NCI-H1694 treated with DMSO at 0.1 percent for 48 hours (cell line): Measurements from ENCODE around the gene HEMGN.

Source experiments
- DNase-seq: peaks from one replicate; lab custom pipeline; 2025; lab: John Stamatoyannopoulos, UW

Gene HEMGN

GRCh38 chr9:97930972-97931371, 7.0 kb downstream of the HEMGN start:
- no peak for DNase-seq

GRCh38 chr9:97928986-97929604, 8.9 kb downstream of the HEMGN start:
- DNase-seq, result no peak

- DNase-seq, result no peak
Measured at GRCh38 chr9:97925497-97926334, 12.3 kb downstream of the HEMGN start.

GRCh38 chr9:97924386-97924785, 13.6 kb downstream of the HEMGN start:
- no peak for DNase-seq

- peak; percentile 92 for DNase-seq
Measured at GRCh38 chr9:97923529-97924108, 14.4 kb downstream of the HEMGN start.

GRCh38 chr9:97921959-97922724, 15.8 kb downstream of the HEMGN start, which contains the start of gene TRMO:
Gene TRMO, minus strand, starts transcription at chr9:97922500. Its CDS starts 7 bp downstream, at chr9:97922493.
- peak; percentile 93 for DNase-seq

- DNase-seq, result no peak
Measured at GRCh38 chr9:97919217-97919813, 18.7 kb downstream of the HEMGN start.

- DNase-seq, result no peak
Measured at GRCh38 chr9:97918611-97919010, 19.4 kb downstream of the HEMGN start.

- DNase-seq, result no peak
Measured at GRCh38 chr9:97911970-97912369, 26.0 kb downstream of the HEMGN start.

- DNase-seq, result no peak
Measured at GRCh38 chr9:97911528-97911927, 26.4 kb downstream of the HEMGN start.

GRCh38 chr9:97910357-97910756, 27.6 kb downstream of the HEMGN start:
- DNase-seq, result no peak

GRCh38 chr9:97908705-97909104, 29.3 kb downstream of the HEMGN start:
- DNase-seq, result no peak

GRCh38 chr9:97907632-97908031, 30.3 kb downstream of the HEMGN start:
- DNase-seq, result no peak

GRCh38 chr9:97907046-97907445, 30.9 kb downstream of the HEMGN start:
- DNase-seq, result no peak

GRCh38 chr9:97906236-97906831, 31.6 kb downstream of the HEMGN start:
- DNase-seq, result no peak

GRCh38 chr9:97905228-97905627, 32.7 kb downstream of the HEMGN start:
- DNase-seq, result no peak

- DNase-seq, result no peak
Measured at GRCh38 chr9:97904725-97905124, 33.2 kb downstream of the HEMGN start.

GRCh38 chr9:97903177-97903576, 34.8 kb downstream of the HEMGN start:
- DNase-seq, result no peak

- DNase-seq, result peak; percentile 46
Measured at GRCh38 chr9:97900738-97901565, 37.0 kb downstream of the HEMGN start.

GRCh38 chr9:97900103-97900737, 37.8 kb downstream of the HEMGN start:
- DNase-seq, result no peak
